OCI-LY3 (cell line): ENCODE results near the gene OTUD4.
"Not testable (repeated sequence)": the region's sequence is repeated elsewhere in the genome, so short reads cannot be mapped to it uniquely, and the experiment has no call there.

ENCODE experiments used
- CTCF ChIP-seq: fragments of 200-600, 300-600 bp; sonication (generic); IDR thresholded peaks from 2 replicates; pipeline ENCODE4 v1.5.1; 2014; ENCODE audit warnings: antibody characterized with exemption, low read length, low read depth
- EZH2phosphoT487 ChIP-seq: fragments of 200-600 bp; shearing (Covaris generic); IDR thresholded peaks from 2 replicates; pipeline ENCODE4 v1.6.1; 2018; ENCODE audit warnings: antibody characterized with exemption, mixed run types, low read depth

GRCh38 chr4:145223228-145223627 is 42.8 kb upstream of the OTUD4 start:
- TF ChIP-seq CTCF, EZH2phosphoT487: not testable (repeated sequence)
